ENCODE results near the gene CAPS2.

CAPS2 gene

GRCh38 chr12:75271576-75271975 is 58.5 kb downstream of the CAPS2 start:
- TF ChIP-seq EZH2 (IDR thresholded peaks at IDR 0.05; ENCODE audit: borderline replicate concordance, low read length) (no peak), CTCF (IDR thresholded peaks at IDR 0.05; ENCODE audit: low read length) (no peak)
- Histone ChIP-seq H3K9me2 (ENCODE audit: low read depth, low read length) (no peaks in the 10 kb centered on the region), H3K27me3 (ENCODE audit: insufficient read depth, low read length) (no peaks in the 10 kb centered on the region), H3K4me1 (ENCODE audit: insufficient read depth, low read length, severe bottlenecking) (no peaks in the 10 kb centered on the region), H3K4me2 (ENCODE audit: low read length) (no peak overlapping the region), H3K9me3 (ENCODE audit: low read length) (no peaks in the 10 kb centered on the region), H3K36me3 (ENCODE audit: insufficient read depth, low read length) (no peaks in the 10 kb centered on the region), H3K4me3 (ENCODE audit: low read depth, low read length, poor library complexity, severe bottlenecking) (no peak overlapping the region), H3F3A (ENCODE audit: insufficient read depth, low read length) (no peaks in the 10 kb centered on the region), H3K27ac (ENCODE audit: low read depth, low read length, poor library complexity, severe bottlenecking) (no peak overlapping the region), H3K79me2 (ENCODE audit: insufficient read depth, low read length) (no peaks in the 10 kb centered on the region), H3K9ac (ENCODE audit: low read length) (no peak overlapping the region), H4K20me1 (ENCODE audit: insufficient read depth, low read length) (no peaks in the 10 kb centered on the region), H2AFZ (ENCODE audit: low read length) (no peak overlapping the region)

GRCh38 chr12:75270157-75270556 is 60.0 kb downstream of the CAPS2 start:
- Histone ChIP-seq H2AFZ (ENCODE audit: low read length) (no peak overlapping the region), H3K4me2 (ENCODE audit: low read length) (no peak overlapping the region)

GRCh38 chr12:75269209-75269608 is 60.9 kb downstream of the CAPS2 start:
- no peaks in the 10 kb centered on the region for H3F3A ChIP-seq (ENCODE audit: insufficient read depth, low read length)
- H4K20me1 ChIP-seq (ENCODE audit: insufficient read depth, low read length), result no peaks in the 10 kb centered on the region
- no peaks in the 10 kb centered on the region for H3K4me1 ChIP-seq (ENCODE audit: insufficient read depth, low read length, severe bottlenecking)
- no peaks in the 10 kb centered on the region for H3K9me3 ChIP-seq (ENCODE audit: low read length)
- H3K4me3 ChIP-seq (ENCODE audit: low read depth, low read length, poor library complexity, severe bottlenecking), result no peak overlapping the region
- no peaks in the 10 kb centered on the region for H3K27me3 ChIP-seq (ENCODE audit: insufficient read depth, low read length)
- no peaks in the 10 kb centered on the region for H3K9me2 ChIP-seq (ENCODE audit: low read depth, low read length)
- TF ChIP-seq EZH2 (IDR thresholded peaks at IDR 0.05; ENCODE audit: borderline replicate concordance, low read length), result no peak
- TF ChIP-seq CTCF (IDR thresholded peaks at IDR 0.05; ENCODE audit: low read length), result no peak
- H3K9ac ChIP-seq (ENCODE audit: low read length), result no peak overlapping the region
- H3K27ac ChIP-seq (ENCODE audit: low read depth, low read length, poor library complexity, severe bottlenecking), result no peak overlapping the region
- H3K36me3 ChIP-seq (ENCODE audit: insufficient read depth, low read length), result no peaks in the 10 kb centered on the region
- no peak overlapping the region for H2AFZ ChIP-seq (ENCODE audit: low read length)
- H3K79me2 ChIP-seq (ENCODE audit: insufficient read depth, low read length), result no peaks in the 10 kb centered on the region
- no peak overlapping the region for H3K4me2 ChIP-seq (ENCODE audit: low read length)

More at GRCh38 chr12:75270157-75270556, 60.0 kb downstream of the CAPS2 start:
- Histone ChIP-seq H3K36me3 (ENCODE audit: insufficient read depth, low read length) (no peaks in the 10 kb centered on the region), H3F3A (ENCODE audit: insufficient read depth, low read length) (no peaks in the 10 kb centered on the region), H3K4me3 (ENCODE audit: low read depth, low read length, poor library complexity, severe bottlenecking) (no peak overlapping the region), H3K4me1 (ENCODE audit: insufficient read depth, low read length, severe bottlenecking) (no peaks in the 10 kb centered on the region), H3K79me2 (ENCODE audit: insufficient read depth, low read length) (no peaks in the 10 kb centered on the region), H3K9me3 (ENCODE audit: low read length) (no peaks in the 10 kb centered on the region), H3K27me3 (ENCODE audit: insufficient read depth, low read length) (no peaks in the 10 kb centered on the region), H3K9me2 (ENCODE audit: low read depth, low read length) (no peaks in the 10 kb centered on the region), H3K27ac (ENCODE audit: low read depth, low read length, poor library complexity, severe bottlenecking) (no peak overlapping the region), H4K20me1 (ENCODE audit: insufficient read depth, low read length) (no peaks in the 10 kb centered on the region), H3K9ac (ENCODE audit: low read length) (no peak overlapping the region)
- TF ChIP-seq EZH2 (IDR thresholded peaks at IDR 0.05; ENCODE audit: borderline replicate concordance, low read length), result no peak
- no peak for TF ChIP-seq CTCF (IDR thresholded peaks at IDR 0.05; ENCODE audit: low read length)

Data from OCI-LY1 (cell line).